Activated T-helper 17 cell treated with anti-CD3 and anti-CD28 coated beads, Interleukin-2, amount 50 U/mL, for 72 hours (primary cell): ENCODE measurements around the gene EMILIN2. TPM values are rescaled to one million over a fixed set of nuclear protein-coding genes. Genes with fewer than 3 reads are reported as not detected.

Experiments used
- ATAC-seq: fragments of 150-1000 bp; cut with Tn5 transposase; replicated peaks from 2 replicates; pipeline ENCODE4 v1.10.0; 2021; ENCODE audit warnings: mild to moderate bottlenecking, moderate library complexity
- H3K27ac Mint-ChIP-seq: one replicate; pipeline ENCODE4 v1.8.0; 2022; ENCODE audit warnings: mixed read lengths
- H3K27me3 Mint-ChIP-seq: one replicate; pipeline ENCODE4 v1.8.0; 2022; ENCODE audit warnings: mixed read lengths
- H3K36me3 Mint-ChIP-seq: one replicate; pipeline ENCODE4 v1.8.0; 2022; ENCODE audit warnings: low read depth, mild to moderate bottlenecking, mixed read lengths
- H3K4me1 Mint-ChIP-seq: one replicate; pipeline ENCODE4 v1.8.0; 2022; ENCODE audit warnings: mixed read lengths
- H3K4me3 Mint-ChIP-seq: one replicate; pipeline ENCODE4 v1.8.0; 2022; ENCODE audit warnings: mild to moderate bottlenecking, mixed read lengths
- H3K9me3 Mint-ChIP-seq: one replicate; pipeline ENCODE4 v1.8.0; 2022; ENCODE audit warnings: mixed read lengths
- total RNA-seq, 2 donors: library from RNA; stranded (reverse); gene quantifications; one replicate each; pipeline ENCODE4 v1.2.3, GENCODE V29; 2022

Gene EMILIN2
- total RNA-seq, 2 donors from 2014 or later, result 20.7 to 28.8 TPM

DNA sequence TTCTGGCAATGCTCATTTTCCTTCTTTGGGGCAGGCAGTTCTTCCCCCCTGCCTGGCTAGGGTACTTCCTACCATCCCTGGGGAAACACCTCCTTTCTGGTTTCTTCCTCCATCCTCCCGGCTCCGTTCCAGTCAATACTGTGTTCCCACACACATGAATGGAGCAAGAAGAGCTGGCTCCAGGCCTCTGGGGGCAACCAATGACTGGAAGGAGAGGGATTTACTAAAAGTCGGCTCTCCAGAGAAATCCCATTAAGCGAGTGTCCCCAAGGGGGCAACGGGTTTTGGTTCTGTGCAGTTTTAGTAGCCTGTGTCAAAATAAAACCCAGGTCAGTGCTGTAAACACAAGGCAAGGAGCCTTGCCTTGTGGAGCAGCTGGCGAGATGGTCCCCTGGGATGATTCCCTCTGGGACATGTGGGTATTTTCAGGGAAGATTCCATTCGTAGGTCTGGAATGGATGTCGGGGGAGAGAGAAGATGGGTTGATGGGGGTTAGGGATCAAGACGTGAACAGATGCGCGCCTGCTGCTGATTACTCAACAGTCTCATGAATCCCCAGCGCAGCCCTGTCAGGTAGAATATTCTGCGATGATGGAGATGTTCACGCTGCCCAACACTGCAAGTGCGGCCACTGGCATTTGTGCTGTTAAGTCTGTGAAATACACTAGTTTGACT is 32.0 kb downstream of the EMILIN2 start:
- no peak for ATAC-seq
- Mint-ChIP-seq H3K27ac (no peak overlapping the region), H3K4me1 (peaks cover 17% of the 10 kb centered on the region), H3K9me3 (no peaks in the 10 kb centered on the region), H3K4me3 (no peak overlapping the region), H3K36me3 (no peaks in the 10 kb centered on the region), H3K27me3 (no peaks in the 10 kb centered on the region)

GRCh38 chr18:2879889-2880288 is 33.1 kb downstream of the EMILIN2 start:
- no peak for ATAC-seq
- H3K27ac Mint-ChIP-seq, result no peak overlapping the region

GRCh38 chr18:2880473-2880872 is 33.7 kb downstream of the EMILIN2 start:
- H3K4me3 Mint-ChIP-seq, result no peak overlapping the region
- no peak for ATAC-seq
- H3K36me3 Mint-ChIP-seq, result no peaks in the 10 kb centered on the region
- H3K27me3 Mint-ChIP-seq, result no peaks in the 10 kb centered on the region
- no peaks in the 10 kb centered on the region for H3K9me3 Mint-ChIP-seq
- no peak overlapping the region for H3K27ac Mint-ChIP-seq
- H3K4me1 Mint-ChIP-seq, result peaks cover 17% of the 10 kb centered on the region

More at GRCh38 chr18:2879889-2880288, 33.1 kb downstream of the EMILIN2 start:
- Mint-ChIP-seq H3K9me3 (no peaks in the 10 kb centered on the region), H3K4me1 (peaks cover 17% of the 10 kb centered on the region), H3K4me3 (no peak overlapping the region), H3K27me3 (no peaks in the 10 kb centered on the region), H3K36me3 (no peaks in the 10 kb centered on the region)

DNA sequence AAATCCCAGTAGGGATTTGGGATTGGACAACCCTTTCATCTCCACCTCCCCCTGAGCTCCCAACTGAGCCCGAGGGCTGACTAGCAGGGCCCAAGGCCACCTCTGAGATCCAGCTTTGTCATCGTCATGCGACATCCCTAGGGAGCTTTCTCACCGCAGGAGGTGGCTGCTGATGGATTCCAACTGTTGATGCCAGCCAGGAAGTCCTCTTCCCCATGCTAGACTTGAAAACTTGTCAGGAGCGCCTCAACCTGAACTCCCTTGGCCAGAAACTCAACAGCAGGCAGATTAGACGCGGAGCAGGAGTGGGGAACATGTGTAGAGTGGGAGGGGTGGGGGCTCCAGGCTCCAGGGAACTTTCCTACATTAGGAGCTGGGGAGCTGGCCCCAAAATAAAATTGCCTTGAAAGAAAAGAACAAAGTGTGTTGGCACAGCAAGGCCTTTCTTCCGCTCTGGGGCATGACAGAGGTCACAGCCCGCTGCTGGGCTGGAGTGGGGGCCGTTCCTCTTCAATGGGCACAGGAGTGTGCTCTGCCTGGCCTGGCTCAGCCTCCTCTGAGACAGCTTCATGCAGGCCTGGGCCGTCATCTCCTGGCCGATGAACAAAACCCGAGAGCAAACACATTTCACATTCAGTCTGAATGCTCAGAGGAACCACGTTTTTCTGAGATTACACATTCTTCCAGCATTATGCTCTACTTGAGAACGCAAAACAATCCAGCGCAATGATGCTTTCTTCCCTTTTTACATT is 34.5 kb downstream of the EMILIN2 start:
- Mint-ChIP-seq H3K36me3 (no peaks in the 10 kb centered on the region), H3K27me3 (no peaks in the 10 kb centered on the region), H3K4me1 (peaks cover 17% of the 10 kb centered on the region), H3K9me3 (no peaks in the 10 kb centered on the region), H3K4me3 (peak overlapping the region; percentile 67), H3K27ac (peak overlapping the region; percentile 8)
- peak; percentile 37 for ATAC-seq

DNA sequence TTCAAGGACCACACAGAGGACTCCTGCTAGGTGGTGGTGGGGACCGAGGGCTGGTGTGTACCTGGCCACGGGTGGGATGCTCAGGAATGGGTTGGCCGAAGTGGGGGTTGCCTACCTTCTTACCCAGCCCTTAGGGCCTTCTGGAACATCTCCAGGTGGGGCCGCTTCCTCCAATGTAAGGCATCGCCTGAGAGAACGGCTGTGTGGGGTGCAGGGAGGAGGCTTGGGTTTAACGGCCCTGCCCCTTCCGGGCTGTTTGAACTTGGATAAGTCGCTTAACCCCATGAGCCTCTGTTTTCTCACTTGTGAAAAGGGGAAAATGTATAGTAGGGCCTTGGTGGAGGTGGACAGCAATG is 35.0 kb downstream of the EMILIN2 start:
- H3K9me3 Mint-ChIP-seq, result no peaks in the 10 kb centered on the region
- H3K36me3 Mint-ChIP-seq, result no peaks in the 10 kb centered on the region
- H3K4me3 Mint-ChIP-seq, result peak overlapping the region; percentile 67
- peak overlapping the region; percentile 8 for H3K27ac Mint-ChIP-seq
- ATAC-seq, result peak; percentile 69
- peaks cover 17% of the 10 kb centered on the region for H3K4me1 Mint-ChIP-seq
- no peaks in the 10 kb centered on the region for H3K27me3 Mint-ChIP-seq

DNA sequence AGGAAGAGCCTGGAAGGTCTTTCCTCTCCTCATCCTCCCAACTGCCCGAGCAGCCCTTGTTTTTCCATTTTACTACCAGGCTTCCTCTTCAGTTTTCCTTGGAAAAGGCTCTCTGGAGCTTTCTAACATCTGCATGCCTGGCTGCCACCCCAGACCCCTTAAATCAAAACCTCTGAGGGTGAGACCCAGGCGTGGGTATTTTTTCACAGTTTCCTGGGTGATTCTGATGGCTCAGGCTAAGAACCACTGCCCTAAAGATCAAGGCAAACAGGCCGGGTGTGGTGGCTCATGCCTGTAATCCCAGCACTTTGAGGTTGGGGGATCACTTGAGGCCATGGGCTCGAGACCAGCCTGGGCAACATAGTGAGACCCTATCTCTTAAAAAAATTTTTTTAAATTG is 35.4 kb downstream of the EMILIN2 start:
- Mint-ChIP-seq H3K36me3 (no peaks in the 10 kb centered on the region), H3K27me3 (no peaks in the 10 kb centered on the region), H3K9me3 (peaks cover under 1% of the 10 kb centered on the region), H3K4me3 (peak overlapping the region; percentile 67), H3K4me1 (peaks cover 17% of the 10 kb centered on the region), H3K27ac (peak overlapping the region; percentile 8)
- ATAC-seq, result no peak

- peak; percentile 90 for ATAC-seq
- Mint-ChIP-seq H3K4me1 (peaks cover 13% of the 10 kb centered on the region), H3K27me3 (no peaks in the 10 kb centered on the region), H3K4me3 (peak overlapping the region; percentile 72), H3K27ac (peak overlapping the region; percentile 79), H3K36me3 (no peaks in the 10 kb centered on the region), H3K9me3 (peaks cover 4% of the 10 kb centered on the region)
Observed at GRCh38 chr18:2883076-2883735, 36.4 kb downstream of the EMILIN2 start.

- Mint-ChIP-seq H3K36me3 (no peaks in the 10 kb centered on the region), H3K9me3 (peaks cover 7% of the 10 kb centered on the region), H3K27me3 (no peaks in the 10 kb centered on the region), H3K27ac (no peak overlapping the region), H3K4me3 (no peak overlapping the region), H3K4me1 (peaks cover 17% of the 10 kb centered on the region)
- no peak for ATAC-seq
Observed at GRCh38 chr18:2884706-2885285, 38.0 kb downstream of the EMILIN2 start.

DNA sequence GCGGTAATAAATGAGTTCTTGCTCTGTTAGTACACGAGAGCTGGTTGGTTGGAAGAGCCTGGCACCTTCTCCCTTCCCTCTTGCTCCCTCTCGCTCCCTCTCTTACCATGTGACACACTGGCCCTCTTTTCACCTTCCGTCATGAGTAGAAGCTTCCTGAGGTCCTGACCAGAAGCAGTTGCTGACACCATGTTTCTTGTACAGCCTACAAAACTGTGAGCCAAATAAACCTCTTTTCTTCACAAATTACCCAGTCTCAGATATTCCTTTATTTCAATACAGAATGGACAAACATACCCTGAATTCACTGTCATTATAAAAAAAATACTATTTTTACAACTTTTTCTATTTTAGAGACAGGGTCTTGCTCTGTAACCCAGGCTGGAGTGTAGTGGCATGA is 40.7 kb downstream of the EMILIN2 start:
- peaks cover 40% of the 10 kb centered on the region for H3K4me1 Mint-ChIP-seq
- H3K4me3 Mint-ChIP-seq, result no peak overlapping the region
- peaks cover 16% of the 10 kb centered on the region for H3K9me3 Mint-ChIP-seq
- no peak for ATAC-seq
- H3K36me3 Mint-ChIP-seq, result no peaks in the 10 kb centered on the region
- H3K27me3 Mint-ChIP-seq, result no peaks in the 10 kb centered on the region
- H3K27ac Mint-ChIP-seq, result no peak overlapping the region

DNA sequence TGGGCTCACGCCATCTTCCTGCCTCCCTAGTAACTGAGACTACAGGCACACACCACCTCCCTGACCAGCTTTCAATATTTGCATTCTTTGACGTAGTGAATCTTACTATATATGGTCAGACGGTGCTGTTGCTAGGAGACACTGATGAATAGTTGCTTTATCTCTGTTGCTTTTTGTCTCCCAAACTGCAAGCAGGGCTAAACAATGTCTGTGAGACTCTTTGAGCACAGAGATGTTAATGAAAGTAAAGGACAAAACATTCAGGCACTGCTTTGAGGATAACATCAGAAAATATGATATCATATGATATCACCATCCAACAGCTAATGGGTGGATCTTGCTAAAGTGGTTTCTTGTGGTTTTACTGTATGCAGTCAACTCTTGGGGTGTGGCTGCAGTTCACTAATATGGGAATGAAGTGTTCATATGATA is 43.0 kb downstream of the EMILIN2 start:
- Mint-ChIP-seq H3K4me1 (peaks cover 37% of the 10 kb centered on the region), H3K27ac (peak overlapping the region; percentile 77), H3K4me3 (peak overlapping the region; percentile 81), H3K27me3 (no peaks in the 10 kb centered on the region), H3K9me3 (peaks cover 16% of the 10 kb centered on the region), H3K36me3 (no peaks in the 10 kb centered on the region)
- peak; percentile 78 for ATAC-seq

- ATAC-seq, result no peak
- Mint-ChIP-seq H3K9me3 (peaks cover 16% of the 10 kb centered on the region), H3K27me3 (no peaks in the 10 kb centered on the region), H3K4me1 (peaks cover 41% of the 10 kb centered on the region), H3K4me3 (peak overlapping the region; percentile 81), H3K27ac (peak overlapping the region; percentile 77), H3K36me3 (no peaks in the 10 kb centered on the region)
Observed at GRCh38 chr18:2890606-2891005, 43.8 kb downstream of the EMILIN2 start.

- H3K36me3 Mint-ChIP-seq, result no peaks in the 10 kb centered on the region
- peaks cover 41% of the 10 kb centered on the region for H3K4me1 Mint-ChIP-seq
- H3K27me3 Mint-ChIP-seq, result no peaks in the 10 kb centered on the region
- peak; percentile 71 for ATAC-seq
- peaks cover 16% of the 10 kb centered on the region for H3K9me3 Mint-ChIP-seq
- peak overlapping the region; percentile 81 for H3K4me3 Mint-ChIP-seq
- H3K27ac Mint-ChIP-seq, result peak overlapping the region; percentile 79
Observed at GRCh38 chr18:2891526-2892431, 45.0 kb downstream of the EMILIN2 start.

DNA sequence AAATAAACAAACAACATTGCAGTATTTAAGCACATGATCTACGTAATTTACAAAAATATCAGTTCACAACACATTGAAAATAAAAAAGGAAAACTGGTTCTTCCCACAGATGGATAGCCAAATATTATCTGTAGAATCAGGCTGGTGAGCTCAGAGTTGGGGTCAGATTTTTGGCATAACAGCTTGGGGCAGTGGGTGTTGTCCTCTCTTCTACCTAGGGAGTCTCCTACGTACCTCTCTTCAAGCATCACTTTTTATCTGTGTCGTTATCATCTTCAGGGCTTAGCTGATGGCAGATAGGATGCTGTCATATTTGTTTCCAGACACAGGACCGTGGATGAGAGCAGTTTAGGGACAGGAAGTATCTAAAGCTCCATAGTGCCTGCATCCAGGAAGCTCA is 46.2 kb downstream of the EMILIN2 start:
- Mint-ChIP-seq H3K9me3 (peaks cover 12% of the 10 kb centered on the region), H3K27me3 (no peaks in the 10 kb centered on the region), H3K27ac (peak overlapping the region; percentile 81), H3K4me1 (peaks cover 48% of the 10 kb centered on the region), H3K36me3 (no peaks in the 10 kb centered on the region), H3K4me3 (peak overlapping the region; percentile 81)
- no peak for ATAC-seq

DNA sequence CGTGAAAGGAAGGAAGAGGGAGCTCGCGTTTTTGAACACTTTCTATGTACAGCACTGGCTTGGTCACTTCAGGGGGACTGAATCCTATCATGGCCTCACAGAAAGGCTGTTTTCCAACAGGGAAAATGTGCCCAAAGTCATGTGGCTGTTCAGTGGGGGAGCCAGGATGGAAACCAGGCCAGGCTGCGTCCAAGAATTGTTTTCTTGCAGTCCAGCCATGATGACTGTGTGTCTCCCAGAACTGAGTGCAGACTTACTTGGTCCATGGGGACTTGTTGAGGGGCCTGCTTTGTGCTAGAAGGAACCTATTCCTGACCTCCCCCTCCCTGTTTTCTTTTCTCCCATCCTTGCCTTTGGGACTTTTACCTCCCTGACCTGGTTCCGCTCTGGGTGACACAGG is 46.9 kb downstream of the EMILIN2 start:
- Mint-ChIP-seq H3K9me3 (peaks cover 12% of the 10 kb centered on the region), H3K27ac (peak overlapping the region; percentile 81), H3K4me1 (peaks cover 48% of the 10 kb centered on the region), H3K27me3 (no peaks in the 10 kb centered on the region), H3K36me3 (no peaks in the 10 kb centered on the region), H3K4me3 (peak overlapping the region; percentile 81)
- ATAC-seq, result no peak
